Upper lobe of left lung (tissue), 4 donors: ENCODE results near the gene LMOD1.

Source experiments
- EP300 ChIP-seq, 4 donors: sonication (generic); formaldehyde crosslinking; IDR thresholded peaks; one replicate each; pipeline ENCODE4 v1.5.1; 2017; ENCODE audit warnings: antibody characterized with exemption in 4 of 4, control low read depth in 2 of 4
- TF ChIP-seq, protein P1 (sequence below), 6 experiments: fragments of 450-650 bp in 4 of 6; fragments of 200-600 bp in 2 of 6; sonication (generic) in 2 of 6; IDR thresholded peaks; one replicate each; pipeline ENCODE4 v1.5.1; 2016 to 2019; ENCODE audit warnings: antibody characterized with exemption in 6 of 6

DNA sequence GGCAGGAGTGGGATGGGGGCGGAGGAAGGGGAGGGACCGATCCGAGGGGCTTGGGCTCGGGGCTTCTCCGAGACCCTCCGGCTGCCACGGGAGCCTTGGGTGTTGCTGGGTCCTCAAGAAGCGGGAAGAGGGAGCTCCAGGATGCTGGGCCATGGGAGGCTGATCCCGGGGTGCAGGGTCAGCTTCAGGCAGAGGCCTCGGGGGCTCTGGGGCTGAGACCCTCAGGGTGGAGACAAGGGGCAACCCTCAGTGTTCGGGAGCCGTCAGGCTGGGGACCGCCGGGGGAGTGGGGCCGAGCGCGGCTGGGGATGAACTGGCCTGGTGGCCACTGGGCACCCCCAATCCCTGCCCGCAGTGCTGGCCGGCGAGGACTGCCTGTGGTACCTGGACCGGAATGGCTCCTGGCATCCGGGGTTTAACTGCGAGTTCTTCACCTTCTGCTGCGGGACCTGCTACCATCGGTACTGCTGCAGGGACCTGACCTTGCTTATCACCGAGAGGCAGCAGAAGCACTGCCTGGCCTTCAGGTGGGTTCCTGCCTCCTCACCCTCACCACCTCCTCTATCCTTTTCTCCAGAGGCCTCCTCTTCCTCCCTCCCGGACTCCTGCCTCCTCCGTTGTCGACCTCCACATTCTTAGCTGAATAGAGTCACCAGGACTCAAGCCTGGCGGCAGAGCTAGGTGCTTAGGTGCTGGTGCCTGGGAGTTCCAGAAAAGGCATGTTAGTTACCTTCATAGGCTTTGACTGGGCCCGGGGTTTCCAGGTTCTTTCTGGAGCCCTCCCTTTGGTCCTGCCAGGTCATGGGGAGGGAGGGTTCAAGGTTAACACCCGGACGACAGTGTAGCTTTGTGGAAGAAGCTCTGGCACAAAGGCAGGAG lies 57.0 kb downstream of the LMOD1 start:
- no peak for TF ChIP-seq EP300 (IDR thresholded peaks at IDR 0.05)
- TF ChIP-seq, protein P1, sequence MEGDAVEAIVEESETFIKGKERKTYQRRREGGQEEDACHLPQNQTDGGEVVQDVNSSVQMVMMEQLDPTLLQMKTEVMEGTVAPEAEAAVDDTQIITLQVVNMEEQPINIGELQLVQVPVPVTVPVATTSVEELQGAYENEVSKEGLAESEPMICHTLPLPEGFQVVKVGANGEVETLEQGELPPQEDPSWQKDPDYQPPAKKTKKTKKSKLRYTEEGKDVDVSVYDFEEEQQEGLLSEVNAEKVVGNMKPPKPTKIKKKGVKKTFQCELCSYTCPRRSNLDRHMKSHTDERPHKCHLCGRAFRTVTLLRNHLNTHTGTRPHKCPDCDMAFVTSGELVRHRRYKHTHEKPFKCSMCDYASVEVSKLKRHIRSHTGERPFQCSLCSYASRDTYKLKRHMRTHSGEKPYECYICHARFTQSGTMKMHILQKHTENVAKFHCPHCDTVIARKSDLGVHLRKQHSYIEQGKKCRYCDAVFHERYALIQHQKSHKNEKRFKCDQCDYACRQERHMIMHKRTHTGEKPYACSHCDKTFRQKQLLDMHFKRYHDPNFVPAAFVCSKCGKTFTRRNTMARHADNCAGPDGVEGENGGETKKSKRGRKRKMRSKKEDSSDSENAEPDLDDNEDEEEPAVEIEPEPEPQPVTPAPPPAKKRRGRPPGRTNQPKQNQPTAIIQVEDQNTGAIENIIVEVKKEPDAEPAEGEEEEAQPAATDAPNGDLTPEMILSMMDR (IDR thresholded peaks at IDR 0.05) = no peak
